ENCODE measurements around the gene SRD5A3. TPM values are rescaled to one million over a fixed set of nuclear protein-coding genes. Genes with fewer than 3 reads are reported as not detected.

SRD5A3 gene
- total RNA-seq, 1 donor from 2014 or later, result 22.9 TPM

DNA sequence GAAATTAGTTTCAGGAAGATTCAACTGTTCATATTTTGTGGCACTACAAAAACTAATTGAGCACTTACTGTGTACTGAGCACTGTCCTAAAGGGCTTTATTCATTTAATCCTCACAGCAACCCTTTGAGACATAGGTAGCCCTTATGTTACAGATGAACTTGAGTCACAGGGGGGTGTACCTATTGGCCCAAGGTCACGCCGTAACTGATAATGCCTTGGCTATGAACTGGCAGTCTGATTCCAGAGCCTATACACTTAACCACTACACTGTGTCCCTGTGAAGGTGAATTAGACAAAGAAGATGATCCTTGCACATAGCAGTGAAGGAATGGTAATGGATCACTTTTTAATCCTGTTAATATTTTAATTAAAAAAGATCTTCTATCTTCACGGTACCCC is 61.7 kb downstream of the SRD5A3 start:
- DNase-seq (ENCODE audit: low spot score), result no peak

GRCh38 chr4:55409468-55410171 is 63.6 kb downstream of the SRD5A3 start:
- no peak for DNase-seq (ENCODE audit: low spot score)

DNA sequence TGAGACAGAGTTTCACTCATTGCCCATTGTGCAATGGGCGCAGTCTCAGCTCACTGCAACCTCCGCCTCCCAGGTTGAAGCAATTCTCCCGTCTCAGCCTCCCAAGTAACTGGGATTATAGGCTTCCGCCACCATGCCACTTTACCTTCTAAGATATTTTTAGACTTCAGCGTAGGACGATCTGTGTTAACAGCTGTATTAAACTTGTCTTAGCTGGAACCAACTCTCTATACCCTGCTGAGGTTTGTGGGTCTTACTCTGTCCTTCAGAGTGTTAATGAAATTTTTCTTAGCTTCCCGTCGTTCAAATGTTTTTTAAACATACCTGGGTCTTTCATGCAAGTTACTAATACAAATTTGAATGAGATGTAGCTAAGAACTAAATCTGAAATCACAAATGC is 64.4 kb downstream of the SRD5A3 start:
- no peak for DNase-seq (ENCODE audit: low spot score)

DNA sequence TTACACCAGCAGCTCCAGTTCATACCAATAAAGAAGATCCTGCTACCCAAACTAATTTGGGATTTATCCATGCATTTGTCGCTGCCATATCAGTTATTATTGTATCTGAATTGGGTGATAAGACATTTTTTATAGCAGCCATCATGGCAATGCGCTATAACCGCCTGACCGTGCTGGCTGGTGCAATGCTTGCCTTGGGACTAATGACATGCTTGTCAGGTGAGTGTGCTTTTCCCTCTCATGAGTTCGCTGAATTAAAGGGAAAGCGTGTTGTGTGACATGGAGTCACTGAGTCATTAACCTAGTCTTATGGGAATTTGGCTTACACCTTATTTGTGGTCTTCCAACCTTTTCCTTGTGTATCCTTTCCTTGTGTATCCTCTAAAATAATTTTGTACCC is 65.6 kb downstream of the SRD5A3 start:
- no peak for DNase-seq (ENCODE audit: low spot score)

GRCh38 chr4:55416176-55416575 is 70.1 kb downstream of the SRD5A3 start:
- DNase-seq (ENCODE audit: low spot score), result no peak

Other genes starting within 250 kb of the SRD5A3 start
- 24.0 TPM for gene KDR, start 220.6 kb upstream of the SRD5A3 start, total RNA-seq
- gene TMEM165, start 49.7 kb downstream of the SRD5A3 start, total RNA-seq, result 98.8 TPM
- 22.1 TPM for gene CLOCK, start 200.7 kb downstream of the SRD5A3 start, total RNA-seq
- gene PDCL2, start 246.0 kb downstream of the SRD5A3 start, total RNA-seq, result not detected